ENCODE results near the gene RFX1.
A peak's percentile ranks its signal among the peaks of the same experiment; 100 is the strongest.
"Not testable (repeated sequence)": the region's sequence is repeated elsewhere in the genome, so short reads cannot be mapped to it uniquely, and the experiment has no call there.

Gene RFX1

DNA sequence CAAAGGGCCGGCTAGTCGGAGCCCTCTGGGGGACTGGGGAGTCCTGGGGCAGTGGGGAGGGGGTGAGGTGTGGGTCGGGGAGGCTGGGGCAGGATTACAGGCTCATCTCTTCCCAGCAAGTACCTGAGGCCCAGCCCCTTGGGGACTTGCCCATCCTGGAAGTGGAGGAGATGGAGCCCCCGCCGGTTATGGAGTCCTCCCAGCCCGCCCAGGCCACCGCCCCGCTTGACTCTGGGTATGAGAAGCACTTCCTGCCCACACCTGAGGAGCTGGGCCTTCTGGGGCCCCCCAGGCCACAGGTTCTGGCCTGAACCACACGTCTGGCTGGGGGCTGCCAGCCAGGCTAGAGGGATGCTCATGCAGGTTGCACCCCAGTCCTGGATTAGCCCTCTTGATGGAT is 45.9 kb upstream of the RFX1 start:
- no peak for DNase-seq (ENCODE audit: low spot score)
- TF ChIP-seq, protein P1, sequence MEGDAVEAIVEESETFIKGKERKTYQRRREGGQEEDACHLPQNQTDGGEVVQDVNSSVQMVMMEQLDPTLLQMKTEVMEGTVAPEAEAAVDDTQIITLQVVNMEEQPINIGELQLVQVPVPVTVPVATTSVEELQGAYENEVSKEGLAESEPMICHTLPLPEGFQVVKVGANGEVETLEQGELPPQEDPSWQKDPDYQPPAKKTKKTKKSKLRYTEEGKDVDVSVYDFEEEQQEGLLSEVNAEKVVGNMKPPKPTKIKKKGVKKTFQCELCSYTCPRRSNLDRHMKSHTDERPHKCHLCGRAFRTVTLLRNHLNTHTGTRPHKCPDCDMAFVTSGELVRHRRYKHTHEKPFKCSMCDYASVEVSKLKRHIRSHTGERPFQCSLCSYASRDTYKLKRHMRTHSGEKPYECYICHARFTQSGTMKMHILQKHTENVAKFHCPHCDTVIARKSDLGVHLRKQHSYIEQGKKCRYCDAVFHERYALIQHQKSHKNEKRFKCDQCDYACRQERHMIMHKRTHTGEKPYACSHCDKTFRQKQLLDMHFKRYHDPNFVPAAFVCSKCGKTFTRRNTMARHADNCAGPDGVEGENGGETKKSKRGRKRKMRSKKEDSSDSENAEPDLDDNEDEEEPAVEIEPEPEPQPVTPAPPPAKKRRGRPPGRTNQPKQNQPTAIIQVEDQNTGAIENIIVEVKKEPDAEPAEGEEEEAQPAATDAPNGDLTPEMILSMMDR (IDR thresholded peaks at IDR 0.05; ENCODE audit: extremely low read depth, missing control alignments) = no peak

DNA sequence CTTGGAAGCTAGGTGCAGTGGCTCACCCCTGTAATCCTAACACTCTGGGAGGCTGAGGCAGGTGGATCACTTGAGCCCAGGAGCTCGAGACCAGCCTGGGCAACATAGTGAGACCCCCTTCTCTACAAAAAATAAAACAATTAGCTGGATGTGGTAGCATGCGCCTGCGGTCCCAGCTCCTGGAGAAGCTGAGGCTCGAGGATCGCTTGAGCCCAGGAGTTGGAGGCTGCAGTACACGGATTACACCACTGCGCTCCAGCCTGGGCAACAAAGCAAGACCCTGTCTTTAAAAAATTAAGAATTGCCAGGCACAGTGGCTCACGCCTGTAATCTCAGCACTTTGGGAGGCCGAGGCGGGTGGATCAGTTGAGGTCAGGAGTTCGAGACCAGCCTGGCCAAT is 44.8 kb upstream of the RFX1 start:
- not testable (repeated sequence) for DNase-seq (ENCODE audit: low spot score)

DNA sequence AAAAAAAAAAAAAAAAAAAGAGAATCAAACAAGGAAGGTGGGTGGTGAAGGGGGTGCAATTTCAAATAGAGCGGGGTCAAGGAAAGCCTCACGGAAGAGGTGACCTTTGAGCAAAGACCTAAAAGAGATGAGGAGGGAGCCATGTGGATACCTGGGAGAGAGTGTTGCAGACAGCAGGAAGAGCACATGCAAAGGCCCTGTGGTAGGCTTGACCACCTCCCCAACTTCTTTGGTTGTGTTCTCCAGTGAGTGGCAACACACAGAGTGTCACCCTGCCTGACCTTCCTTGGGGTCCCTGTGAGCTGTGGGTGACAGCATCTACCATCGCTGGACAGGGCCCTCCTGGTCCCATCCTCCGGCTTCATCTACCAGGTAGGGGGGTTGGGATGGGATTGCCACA is 44.4 kb upstream of the RFX1 start:
- TF ChIP-seq, protein P1 (IDR thresholded peaks at IDR 0.05; ENCODE audit: extremely low read depth, missing control alignments) = no peak

DNA sequence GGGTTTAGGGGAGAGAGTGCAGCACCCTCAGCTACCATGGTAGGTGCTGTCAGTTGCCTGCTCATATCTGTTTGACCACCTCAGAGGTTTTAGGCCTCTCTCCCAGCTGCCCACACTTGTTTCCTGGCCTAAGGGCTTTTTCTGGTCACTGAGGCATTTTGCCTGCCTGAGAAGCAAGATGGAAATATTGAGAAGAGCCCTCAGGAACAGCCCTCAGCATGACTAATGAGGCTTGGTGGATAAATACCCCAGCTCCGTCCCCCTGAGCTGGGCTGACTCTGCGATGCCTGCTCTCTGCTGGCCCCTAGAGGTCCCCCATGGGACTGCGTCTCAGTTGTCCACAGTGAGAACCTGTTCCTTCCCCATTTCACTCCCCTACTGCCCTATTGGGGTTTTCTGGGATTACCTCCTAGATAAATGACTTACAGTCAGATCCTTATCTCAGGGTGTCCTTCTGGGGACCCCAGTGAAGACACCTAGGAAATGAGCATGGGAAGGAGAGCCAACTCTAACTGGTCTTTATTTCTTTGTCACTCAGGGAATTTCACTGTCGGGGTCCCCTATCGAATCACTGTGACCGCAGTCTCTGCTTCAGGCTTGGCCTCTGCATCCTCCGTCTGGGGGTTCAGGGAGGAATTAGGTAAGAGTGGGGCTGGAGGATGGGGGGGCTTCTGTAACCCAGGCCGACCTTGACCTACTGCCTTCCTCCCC is 42.5 kb upstream of the RFX1 start:
- TF ChIP-seq, protein P1 (IDR thresholded peaks at IDR 0.05; ENCODE audit: extremely low read depth, missing control alignments) = peak; percentile 90
- DNase-seq (ENCODE audit: low spot score) = peak; percentile 74

More for the DNA sequence above, 44.4 kb upstream of the RFX1 start:
- DNase-seq (ENCODE audit: low spot score) = no peak

DNA sequence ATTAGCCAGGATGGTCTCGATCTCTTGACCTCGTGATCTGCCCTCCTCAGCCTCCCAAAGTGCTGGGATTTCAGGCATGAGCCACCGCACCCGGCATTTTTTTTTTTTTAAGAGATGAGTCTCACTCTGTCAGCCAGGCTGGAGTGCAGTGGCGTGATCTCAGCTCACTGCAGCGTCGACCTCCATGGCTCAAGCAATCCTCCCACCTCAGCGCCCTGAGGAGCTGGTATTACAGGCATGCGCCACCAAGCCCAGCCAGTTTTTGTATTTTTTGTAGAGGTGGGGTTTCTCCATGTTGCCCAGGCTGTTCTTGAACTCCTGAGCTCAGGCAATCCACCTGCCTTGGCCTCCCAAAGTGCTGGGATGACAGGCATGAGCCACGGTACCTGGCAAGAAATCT is 41.7 kb upstream of the RFX1 start:
- DNase-seq (ENCODE audit: low spot score) = not testable (repeated sequence)

DNA sequence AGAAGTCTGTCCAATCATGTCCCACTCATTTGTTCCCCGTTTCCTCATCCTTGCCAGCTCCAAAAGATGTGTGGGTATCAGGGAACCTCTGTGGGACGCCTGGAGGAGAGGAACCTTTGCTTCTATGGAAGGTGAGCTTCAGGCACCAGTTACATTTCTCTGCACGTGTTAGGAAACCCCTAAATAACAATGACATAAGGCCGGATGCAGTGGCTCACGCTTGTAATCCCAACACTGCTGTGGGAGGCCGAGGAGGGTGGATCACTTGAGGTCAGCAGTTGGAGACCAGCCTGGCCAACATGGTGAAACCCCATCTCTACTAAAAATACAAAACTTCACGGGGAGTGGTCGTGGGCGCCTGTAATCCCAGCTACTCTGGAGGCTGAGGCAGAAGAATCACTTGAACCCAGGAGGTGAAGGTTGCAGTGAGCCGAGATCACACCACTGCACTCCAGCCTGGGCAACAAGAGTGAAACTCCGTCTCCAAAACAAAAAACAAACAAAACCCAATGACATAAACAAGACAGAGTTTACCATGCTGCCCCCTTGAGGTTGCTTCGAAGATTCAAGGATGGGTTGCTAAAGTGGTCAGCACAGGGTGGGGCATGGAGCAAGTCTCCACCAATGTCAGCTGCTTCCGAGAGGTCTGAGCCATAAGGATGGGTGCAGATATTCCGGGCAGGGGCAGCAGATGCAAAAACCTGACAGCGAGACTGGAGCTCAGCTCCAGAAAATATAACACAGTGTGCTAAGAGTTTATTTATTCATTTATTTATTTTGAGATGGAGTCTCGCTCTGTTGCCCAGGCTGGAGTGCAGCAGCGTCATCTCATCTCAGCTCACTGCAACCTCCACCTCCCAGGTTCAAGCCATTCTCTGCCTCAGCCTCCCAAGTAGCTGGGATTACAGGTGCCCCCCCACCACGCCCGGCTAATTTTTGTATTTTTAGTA is 36.8 kb upstream of the RFX1 start:
- TF ChIP-seq, protein P1 (IDR thresholded peaks at IDR 0.05; ENCODE audit: extremely low read depth, missing control alignments) = peak; percentile 36
- DNase-seq (ENCODE audit: low spot score) = peak; percentile 63

DNA sequence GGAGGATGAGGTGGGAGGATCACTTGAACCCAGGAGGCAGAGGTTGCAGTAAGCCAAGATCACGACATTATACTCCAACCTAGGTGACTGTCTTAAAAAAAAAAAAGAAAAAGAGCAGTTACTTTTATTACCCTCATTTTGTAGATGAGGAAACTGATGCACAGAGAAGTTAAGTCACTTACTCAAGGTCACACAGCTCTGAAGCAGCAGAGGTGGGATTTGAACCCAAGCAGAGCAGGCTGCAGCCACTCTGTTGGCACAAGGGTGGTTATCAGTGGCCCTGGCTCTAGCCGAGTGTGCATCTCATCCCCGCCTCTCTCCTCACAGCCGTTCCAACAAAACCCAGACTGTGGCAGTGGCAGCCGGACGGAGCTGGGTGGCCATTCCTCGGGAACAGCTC is 33.1 kb upstream of the RFX1 start:
- TF ChIP-seq, protein P1 (IDR thresholded peaks at IDR 0.05; ENCODE audit: extremely low read depth, missing control alignments) = no peak
- DNase-seq (ENCODE audit: low spot score) = no peak

DNA sequence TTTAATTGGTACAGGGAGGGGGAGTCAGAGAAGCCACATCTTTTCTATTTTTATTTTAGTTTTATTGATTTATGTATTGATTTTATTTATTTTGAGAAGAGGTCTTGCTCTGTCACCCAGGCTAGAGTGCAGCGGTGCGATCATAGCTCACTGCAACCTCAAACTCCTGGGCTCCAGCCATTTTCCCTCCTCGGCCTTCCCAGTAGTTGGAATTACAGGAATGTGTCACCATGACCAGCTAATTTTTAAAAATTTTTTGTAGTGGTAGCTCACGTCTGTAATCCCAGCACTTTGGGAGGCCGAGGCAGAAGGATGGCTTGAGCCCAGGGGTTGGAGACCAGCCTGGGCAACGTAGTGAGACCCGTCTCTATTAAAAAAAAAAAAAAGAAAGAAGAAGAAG is 29.6 kb upstream of the RFX1 start:
- TF ChIP-seq, protein P1 (IDR thresholded peaks at IDR 0.05; ENCODE audit: extremely low read depth, missing control alignments) = no peak
- no peak for DNase-seq (ENCODE audit: low spot score)

DNA sequence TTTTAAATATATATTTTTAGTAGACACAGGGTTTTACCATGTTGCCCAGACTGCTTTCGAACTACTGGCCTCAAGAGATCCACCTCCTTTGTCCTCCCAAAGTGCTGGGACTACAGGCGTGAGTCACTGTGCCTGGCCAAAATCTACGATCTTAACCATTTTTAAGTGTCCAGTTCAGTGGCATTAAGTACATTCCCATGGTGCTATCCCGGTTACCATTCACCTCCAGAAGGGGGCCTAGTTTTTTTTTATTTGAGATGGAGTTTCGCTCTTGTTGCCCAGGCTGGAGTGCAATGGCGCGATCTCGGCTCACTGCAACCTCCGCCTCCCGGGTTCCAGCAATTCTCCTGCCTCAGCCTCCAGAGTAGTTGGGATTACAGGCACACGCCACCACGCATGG is 29.0 kb upstream of the RFX1 start:
- DNase-seq (ENCODE audit: low spot score) = not testable (repeated sequence)
